ENCODE data around the gene CTNNA2.
"Not testable (repeated sequence)": the region's sequence is repeated elsewhere in the genome, so short reads cannot be mapped to it uniquely, and the experiment has no call there.

The CTNNA2 gene

DNA sequence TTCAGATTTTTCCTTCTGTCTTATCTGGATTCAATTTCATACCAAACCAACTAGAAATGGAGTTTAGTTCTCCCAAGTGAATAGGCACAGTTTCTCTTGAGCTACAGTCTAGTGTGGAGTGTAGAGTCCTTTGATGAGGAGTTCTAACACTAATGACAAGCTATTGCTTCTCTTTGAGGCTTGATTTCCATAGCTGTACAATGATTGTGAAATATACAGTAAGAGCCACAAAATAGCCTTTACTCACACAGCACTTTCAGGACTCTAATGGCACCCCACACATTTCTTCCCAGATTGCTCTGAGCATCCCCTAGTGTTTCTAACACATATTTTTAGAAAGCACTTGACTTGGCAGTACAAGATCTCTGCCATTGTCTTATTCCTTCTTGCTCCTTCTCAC is 638.4 kb downstream of the CTNNA2 start:
- Histone ChIP-seq H3K27ac (no peak overlapping the region), H3K4me3 (no peak overlapping the region)

DNA sequence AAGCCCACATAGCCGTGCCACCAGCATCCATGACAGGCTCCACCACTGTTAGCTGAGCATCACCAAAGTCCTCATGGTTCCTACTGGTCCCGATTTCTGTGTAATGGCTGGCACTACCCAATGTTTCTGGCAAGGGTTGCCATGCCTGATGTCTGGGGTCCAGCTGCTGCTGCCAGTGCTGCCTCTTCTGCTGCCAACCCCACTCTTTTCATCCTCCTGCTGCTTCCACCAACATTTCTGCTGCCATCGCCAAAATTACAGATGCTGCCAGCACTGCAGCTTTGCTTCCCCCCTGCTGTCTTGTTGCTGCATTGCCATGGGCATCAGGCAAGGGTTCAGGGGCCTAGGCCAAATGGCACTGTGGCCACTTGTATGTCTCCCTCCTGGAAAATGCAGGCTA is 638.8 kb downstream of the CTNNA2 start:
- Histone ChIP-seq H3K27ac (no peak overlapping the region), H3K4me3 (no peak overlapping the region)

- Histone ChIP-seq H3K4me3 (no peak overlapping the region), H3K27ac (peak overlapping the region in 1 of 21 experiments; percentile 52)
These were observed 640.3 kb downstream of the CTNNA2 start for GRCh38 chr2:80153151-80153550.

- no peak overlapping the region for H3K27ac ChIP-seq
- no peak overlapping the region for H3K4me3 ChIP-seq
These were observed 640.9 kb downstream of the CTNNA2 start for GRCh38 chr2:80153768-80154167.

- no peak overlapping the region for H3K4me3 ChIP-seq
- H3K27ac ChIP-seq, result no peak overlapping the region
These were observed 641.5 kb downstream of the CTNNA2 start for GRCh38 chr2:80154231-80154915.

DNA sequence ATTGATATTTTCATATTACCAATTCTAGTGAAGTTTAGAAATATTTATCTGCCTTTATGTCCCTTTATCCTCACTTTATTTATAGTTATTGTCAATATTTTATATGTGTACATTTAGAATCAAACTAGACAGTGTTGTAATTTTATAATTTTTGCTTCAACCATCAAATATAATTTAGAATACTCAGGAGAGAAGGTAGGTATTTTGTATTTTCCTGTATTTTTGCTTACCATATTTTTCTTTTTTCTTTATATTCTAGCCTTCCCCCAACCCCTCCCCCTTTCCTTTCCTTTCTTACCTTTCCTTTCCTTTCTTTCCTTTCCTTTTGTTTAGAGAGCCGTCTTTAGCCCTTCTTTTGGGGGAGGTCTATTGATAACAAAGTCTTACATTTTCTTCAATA is 651.5 kb downstream of the CTNNA2 start:
- H3K27ac ChIP-seq, result no peak overlapping the region

GRCh38 chr2:80166483-80167171 is 653.8 kb downstream of the CTNNA2 start:
- Histone ChIP-seq H3K27ac (no peak overlapping the region), H3K4me3 (no peak overlapping the region)

More for the DNA sequence above, 651.5 kb downstream of the CTNNA2 start:
- H3K4me3 ChIP-seq, result no peak overlapping the region

- Histone ChIP-seq H3K27ac (no peak overlapping the region), H3K4me3 (no peak overlapping the region)
These were observed 654.5 kb downstream of the CTNNA2 start for GRCh38 chr2:80167284-80167808.

DNA sequence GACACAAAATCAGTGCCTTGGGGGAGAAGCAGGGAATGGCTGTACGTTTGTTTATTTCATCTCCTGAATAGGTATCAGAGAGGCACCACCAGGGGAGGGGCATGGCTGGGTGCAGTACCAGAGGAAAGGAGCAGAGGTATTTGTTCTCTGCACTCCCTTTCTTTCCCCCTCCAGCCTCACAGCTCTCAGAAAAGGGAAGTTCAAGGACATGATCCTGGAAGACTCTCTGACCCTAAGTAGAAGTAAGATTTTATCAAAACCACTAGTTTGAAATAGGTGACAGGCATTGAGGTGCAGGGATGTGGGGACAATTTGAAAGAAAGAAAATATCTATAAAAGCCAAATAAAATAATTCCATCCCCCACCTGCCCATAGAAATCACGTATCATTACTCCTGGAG is 655.2 kb downstream of the CTNNA2 start:
- H3K4me3 ChIP-seq, result no peak overlapping the region
- no peak overlapping the region for H3K27ac ChIP-seq

- no peak overlapping the region for H3K27ac ChIP-seq
- H3K4me3 ChIP-seq, result no peak overlapping the region
These were observed 656.0 kb downstream of the CTNNA2 start for GRCh38 chr2:80168801-80169200.

GRCh38 chr2:80169811-80170594 is 657.2 kb downstream of the CTNNA2 start:
- H3K27ac ChIP-seq, result no peak overlapping the region
- no peak overlapping the region for H3K4me3 ChIP-seq

DNA sequence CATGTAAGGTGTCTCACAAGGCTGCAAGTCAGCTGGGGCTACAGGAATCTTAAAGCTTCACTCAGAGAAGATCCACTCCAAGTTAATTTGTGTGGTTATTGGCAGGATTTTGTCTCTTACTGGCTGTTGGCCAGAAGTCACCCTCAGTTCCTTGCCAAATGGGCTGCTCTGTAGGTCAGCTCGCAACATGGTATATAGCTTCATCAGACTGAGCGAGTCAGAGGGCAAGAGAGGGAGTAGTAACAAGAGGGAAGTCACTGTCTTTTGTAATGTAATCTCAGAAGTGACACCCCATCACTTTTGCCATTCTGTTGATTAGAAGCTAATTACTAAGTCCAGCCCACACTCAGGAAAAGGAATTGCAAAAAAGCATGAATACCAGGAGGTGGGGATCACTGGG is 672.2 kb downstream of the CTNNA2 start:
- Histone ChIP-seq H3K27ac (no peak overlapping the region), H3K4me3 (no peak overlapping the region)

GRCh38 chr2:80186262-80186661 is 673.4 kb downstream of the CTNNA2 start:
- Histone ChIP-seq H3K27ac (no peak overlapping the region), H3K4me3 (no peak overlapping the region)

GRCh38 chr2:80187156-80187555 is 674.3 kb downstream of the CTNNA2 start:
- Histone ChIP-seq H3K4me3 (no peak overlapping the region), H3K27ac (no peak overlapping the region)

DNA sequence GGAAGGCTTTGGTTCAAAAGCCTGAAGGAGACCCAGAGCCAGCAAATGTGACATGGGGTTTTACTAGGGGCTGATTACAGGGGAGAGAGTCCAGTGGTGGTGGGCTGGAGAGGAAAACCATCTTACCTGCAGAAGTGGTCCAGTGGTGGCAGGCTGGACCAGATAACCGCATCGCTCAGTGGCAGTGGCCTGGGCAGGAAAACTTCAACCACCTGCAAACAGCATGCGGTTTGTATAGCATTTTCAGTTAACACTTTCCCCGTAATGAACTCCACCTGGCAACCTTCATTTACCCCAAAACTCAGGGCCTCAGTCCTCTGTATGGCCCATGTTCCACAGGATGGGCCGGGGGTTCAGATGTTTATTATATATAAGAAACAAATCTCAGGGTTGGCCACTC is 677.3 kb downstream of the CTNNA2 start:
- H3K4me3 ChIP-seq, result no peak overlapping the region
- H3K27ac ChIP-seq, result no peak overlapping the region

GRCh38 chr2:80193566-80193965 is 680.7 kb downstream of the CTNNA2 start:
- H3K4me3 ChIP-seq, result no peak overlapping the region
- no peak overlapping the region for H3K27ac ChIP-seq

- no peak overlapping the region for H3K27ac ChIP-seq
These were observed 682.2 kb downstream of the CTNNA2 start for GRCh38 chr2:80195034-80195433.

GRCh38 chr2:80198042-80198441 is 685.2 kb downstream of the CTNNA2 start:
- Histone ChIP-seq H3K4me3 (no peak overlapping the region), H3K27ac (no peak overlapping the region)

More at GRCh38 chr2:80195034-80195433, 682.2 kb downstream of the CTNNA2 start:
- no peak overlapping the region for H3K4me3 ChIP-seq

DNA sequence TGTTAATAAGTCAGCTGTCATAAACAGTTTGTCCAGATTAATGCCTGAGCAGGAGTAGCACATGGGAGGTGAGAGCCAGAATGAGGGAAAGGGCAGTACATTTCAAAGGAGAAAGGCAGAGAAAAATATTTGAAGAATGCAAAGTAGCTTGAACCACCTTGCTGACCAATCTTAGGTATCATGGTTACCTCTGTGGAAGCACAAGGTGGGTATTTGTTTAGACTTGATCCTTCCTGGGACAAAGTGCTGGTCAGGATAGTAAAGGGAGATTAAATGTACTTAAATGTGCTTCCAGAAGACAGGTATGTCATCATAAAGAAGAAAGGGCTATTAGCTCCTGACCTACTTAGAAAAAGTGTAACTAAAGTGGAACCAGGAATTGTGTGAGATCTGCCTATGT is 686.7 kb downstream of the CTNNA2 start:
- H3K27ac ChIP-seq, result no peak overlapping the region

GRCh38 chr2:80203929-80204328 is 691.1 kb downstream of the CTNNA2 start:
- not testable (repeated sequence) for H3K27ac ChIP-seq, H3K4me3 ChIP-seq

More for the DNA sequence above, 686.7 kb downstream of the CTNNA2 start:
- no peak overlapping the region for H3K4me3 ChIP-seq

DNA sequence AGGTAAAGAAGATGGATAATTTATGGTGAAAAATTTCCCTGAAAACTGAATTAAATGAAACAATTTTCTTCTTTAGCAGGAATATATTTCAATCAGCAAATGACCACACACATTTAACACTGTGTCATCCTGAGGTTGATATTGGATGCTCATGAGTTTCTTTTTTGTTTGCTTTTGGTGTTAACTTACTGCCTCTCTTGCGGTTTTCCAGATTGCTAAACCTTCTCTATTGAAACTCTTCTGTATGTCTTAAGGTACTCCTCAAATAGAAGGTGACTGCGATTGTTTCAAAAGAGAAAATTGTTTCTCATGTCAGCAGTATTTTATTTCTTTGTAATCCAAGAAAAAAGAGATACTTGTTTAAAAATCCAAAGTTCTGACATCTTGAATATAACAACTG is 692.6 kb downstream of the CTNNA2 start:
- H3K4me3 ChIP-seq, result no peak overlapping the region
- no peak overlapping the region for H3K27ac ChIP-seq

Data from skin epidermis (tissue), 12 donors.